ENCODE data around the gene EXOC2. TPM values are rescaled to one million over a fixed set of nuclear protein-coding genes. Genes with fewer than 3 reads are reported as not detected.

The EXOC2 gene
- total RNA-seq, 2 experiments from 2014 or later: 29.9 to 30.2 TPM

DNA sequence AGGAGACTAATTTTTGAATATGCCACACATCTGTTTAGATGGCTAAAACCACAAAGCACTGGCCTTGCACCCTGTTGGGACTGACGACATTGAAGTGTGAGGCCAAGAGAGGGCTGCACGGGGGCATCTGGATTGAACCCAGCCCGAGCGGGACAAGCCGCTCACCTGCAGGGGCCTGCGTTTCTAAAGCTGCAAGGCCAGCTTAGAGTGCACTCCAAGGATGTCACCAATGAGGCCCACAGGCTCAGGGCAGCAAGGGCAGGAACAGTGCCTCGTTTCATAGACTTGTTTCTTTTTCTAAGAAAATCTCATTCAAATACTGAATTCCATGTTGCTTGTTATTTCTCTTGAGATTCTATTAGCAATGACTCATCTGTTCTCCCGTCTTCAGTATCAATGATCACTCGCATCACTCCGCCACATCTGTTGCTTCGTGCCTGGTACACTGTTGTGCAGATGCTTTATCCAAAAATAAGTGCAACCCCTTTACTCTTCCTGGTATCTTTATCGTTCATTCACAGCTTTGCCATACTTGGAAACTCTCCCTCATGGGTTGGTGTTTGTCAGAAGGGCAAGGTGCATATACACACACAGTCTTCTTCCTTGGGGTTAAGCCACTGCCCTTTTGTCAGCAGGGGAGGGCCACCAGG is 181.3 kb downstream of the EXOC2 start:
- intact Hi-C loops (cut with micrococcal nuclease): no loop called here
- peaks cover 26% of the 10 kb centered on the region for H3K36me3 Mint-ChIP-seq (ENCODE audit: low read depth)
- DNase-seq (no peak), ATAC-seq (peak; percentile 13)
- H3K4me1 Mint-ChIP-seq (ENCODE audit: low read depth): peaks cover 85% of the 10 kb centered on the region
- H3K27ac Mint-ChIP-seq: peak overlapping the region; percentile 99
- no peak overlapping the region for H3K4me3 Mint-ChIP-seq
- H3K27me3 Mint-ChIP-seq: no peaks in the 10 kb centered on the region
- CTCF ChIA-PET: interaction anchor here (1.3 to 2.5 kb wide), 2 partner anchors 13 to 46 kb away, joined by 4 to 7 read pairs; no protein-coding TSS in a partner anchor
- TF ChIP-seq, protein P1, sequence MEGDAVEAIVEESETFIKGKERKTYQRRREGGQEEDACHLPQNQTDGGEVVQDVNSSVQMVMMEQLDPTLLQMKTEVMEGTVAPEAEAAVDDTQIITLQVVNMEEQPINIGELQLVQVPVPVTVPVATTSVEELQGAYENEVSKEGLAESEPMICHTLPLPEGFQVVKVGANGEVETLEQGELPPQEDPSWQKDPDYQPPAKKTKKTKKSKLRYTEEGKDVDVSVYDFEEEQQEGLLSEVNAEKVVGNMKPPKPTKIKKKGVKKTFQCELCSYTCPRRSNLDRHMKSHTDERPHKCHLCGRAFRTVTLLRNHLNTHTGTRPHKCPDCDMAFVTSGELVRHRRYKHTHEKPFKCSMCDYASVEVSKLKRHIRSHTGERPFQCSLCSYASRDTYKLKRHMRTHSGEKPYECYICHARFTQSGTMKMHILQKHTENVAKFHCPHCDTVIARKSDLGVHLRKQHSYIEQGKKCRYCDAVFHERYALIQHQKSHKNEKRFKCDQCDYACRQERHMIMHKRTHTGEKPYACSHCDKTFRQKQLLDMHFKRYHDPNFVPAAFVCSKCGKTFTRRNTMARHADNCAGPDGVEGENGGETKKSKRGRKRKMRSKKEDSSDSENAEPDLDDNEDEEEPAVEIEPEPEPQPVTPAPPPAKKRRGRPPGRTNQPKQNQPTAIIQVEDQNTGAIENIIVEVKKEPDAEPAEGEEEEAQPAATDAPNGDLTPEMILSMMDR (IDR thresholded peaks at IDR 0.05): no peak
- peaks cover under 1% of the 10 kb centered on the region for H3K9me3 Mint-ChIP-seq
- POLR2A ChIA-PET: interaction anchor here (0.6 to 1.7 kb wide), 11 partner anchors 9 to 117 kb away, joined by 3 to 12 read pairs (median 3); no protein-coding TSS in a partner anchor

DNA sequence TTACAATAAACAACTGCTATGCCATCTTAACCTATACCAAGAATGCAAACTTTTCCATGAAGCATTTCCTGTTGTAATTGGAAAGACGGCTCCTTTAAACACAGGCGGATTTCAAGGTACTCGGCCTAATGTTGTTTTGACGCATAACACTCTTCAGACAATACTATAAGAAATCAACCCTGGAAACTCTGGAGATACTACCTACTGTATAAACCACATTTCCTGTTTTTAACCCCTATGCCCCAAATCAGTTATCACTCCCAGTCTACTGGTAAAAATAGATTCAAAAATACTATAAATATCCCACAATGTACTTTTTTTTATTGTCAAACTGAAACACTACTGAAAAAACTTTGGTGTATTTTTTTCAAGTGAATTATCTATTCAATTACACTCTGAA is 183.3 kb downstream of the EXOC2 start:
- Mint-ChIP-seq H3K4me3 (peak overlapping the region; percentile 50), H3K27ac (peak overlapping the region; percentile 99), H3K4me1 (ENCODE audit: low read depth) (peaks cover 95% of the 10 kb centered on the region), H3K27me3 (no peaks in the 10 kb centered on the region), H3K36me3 (ENCODE audit: low read depth) (peaks cover 28% of the 10 kb centered on the region), H3K9me3 (no peaks in the 10 kb centered on the region)
- TF ChIP-seq, protein P1 (IDR thresholded peaks at IDR 0.05): no peak
- peak; percentile 29 for ATAC-seq
- POLR2A ChIA-PET: interaction anchor here (1.0 to 3.4 kb wide), 6 partner anchors 11 to 117 kb away, joined by 4 to 23 read pairs (median 7); partner anchors contain the start of gene IRF4
- CTCF ChIA-PET: no interaction called here
- DNase-seq: no peak
- intact Hi-C loops (cut with micrococcal nuclease): loop anchor here (5.0 kb wide), 2 partner anchors 38 to 107 kb away; no protein-coding TSS in a partner anchor

DNA sequence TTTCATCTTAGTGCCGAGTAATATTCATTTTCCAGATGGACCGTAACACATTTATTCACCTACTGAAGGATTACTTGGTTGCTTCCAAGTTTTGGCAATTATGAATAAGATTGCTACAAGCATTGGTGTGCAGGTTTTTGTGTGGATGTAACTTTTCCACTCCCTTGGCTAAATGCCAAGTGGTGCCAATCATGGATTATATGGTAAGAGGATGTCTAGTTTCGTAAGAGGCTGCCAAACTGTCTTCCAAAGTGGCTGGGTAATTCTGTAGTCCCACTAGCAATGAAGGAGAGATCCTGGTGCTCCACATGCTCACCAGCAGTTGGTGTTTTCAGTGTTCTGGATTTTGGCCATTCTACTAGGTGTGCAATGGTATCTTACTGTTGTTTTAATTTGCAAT is 184.3 kb downstream of the EXOC2 start:
- H3K36me3 Mint-ChIP-seq (ENCODE audit: low read depth): peaks cover 36% of the 10 kb centered on the region

DNA sequence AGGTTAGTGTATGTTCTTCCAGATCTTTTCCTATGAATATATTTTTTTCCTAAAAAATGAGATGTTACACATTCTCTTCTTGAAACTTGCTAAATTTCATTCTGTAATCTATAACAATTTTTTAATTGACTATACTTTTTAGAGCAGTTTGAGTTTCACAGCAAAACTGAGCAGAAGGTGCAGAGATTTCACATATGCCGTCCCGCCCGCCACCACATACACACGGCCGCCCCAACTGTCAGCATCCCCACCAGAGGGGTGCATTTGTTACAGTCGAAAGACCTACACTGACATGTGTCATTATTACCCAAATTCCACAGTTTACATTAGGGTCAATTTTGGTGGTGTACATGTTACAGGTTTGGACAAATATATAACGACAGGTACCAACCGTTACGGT is 184.9 kb downstream of the EXOC2 start:
- POLR2A ChIA-PET: interaction anchor here (0.6 to 3.4 kb wide), 6 partner anchors 9 to 116 kb away, joined by 3 to 23 read pairs (median 8); partner anchors contain the start of gene IRF4
- TF ChIP-seq, protein P1 (IDR thresholded peaks at IDR 0.05): no peak
- ATAC-seq (no peak), DNase-seq (no peak)
- peaks cover 93% of the 10 kb centered on the region for H3K4me1 Mint-ChIP-seq (ENCODE audit: low read depth)
- H3K9me3 Mint-ChIP-seq: no peaks in the 10 kb centered on the region
- CTCF ChIA-PET: interaction anchor here (0.8 to 1.0 kb wide), 2 partner anchors 19 to 41 kb away, joined by 3 to 5 read pairs; no protein-coding TSS in a partner anchor
- peaks cover 35% of the 10 kb centered on the region for H3K36me3 Mint-ChIP-seq (ENCODE audit: low read depth)
- H3K4me3 Mint-ChIP-seq: no peak overlapping the region
- H3K27me3 Mint-ChIP-seq: no peaks in the 10 kb centered on the region
- H3K27ac Mint-ChIP-seq: peak overlapping the region; percentile 99
- intact Hi-C loops (cut with micrococcal nuclease): loop anchor here (5.0 kb wide), 2 partner anchors 39 to 106 kb away; no protein-coding TSS in a partner anchor

More for the DNA sequence above, 184.3 kb downstream of the EXOC2 start:
- TF ChIP-seq, protein P1 (IDR thresholded peaks at IDR 0.05): no peak
- POLR2A ChIA-PET: interaction anchor here (1.4 to 3.4 kb wide), 5 partner anchors 9 to 116 kb away, joined by 4 to 23 read pairs (median 9); partner anchors contain the start of gene IRF4
- H3K27me3 Mint-ChIP-seq: no peaks in the 10 kb centered on the region
- no peaks in the 10 kb centered on the region for H3K9me3 Mint-ChIP-seq
- ATAC-seq: no peak
- no peak overlapping the region for H3K4me3 Mint-ChIP-seq
- DNase-seq: no peak
- peak overlapping the region; percentile 99 for H3K27ac Mint-ChIP-seq
- intact Hi-C loops (cut with micrococcal nuclease): loop anchor here (5.0 kb wide), 2 partner anchors 39 to 106 kb away; no protein-coding TSS in a partner anchor
- H3K4me1 Mint-ChIP-seq (ENCODE audit: low read depth): peaks cover 95% of the 10 kb centered on the region
- CTCF ChIA-PET: no interaction called here

Data from activated CD8-positive, alpha-beta T cell treated with anti-CD3 and anti-CD28 coated beads for 36 hours (primary cell).